ENCODE data around the gene SCCPDH. TPM values are rescaled to one million over a fixed set of nuclear protein-coding genes. Genes with fewer than 3 reads are reported as not detected.

SCCPDH gene
- total and polyA plus RNA-seq, 2 donors (not counting 3 experiments of a cell fraction or from before 2014, with no cell fraction given): 24.4 to 37.5 TPM

DNA sequence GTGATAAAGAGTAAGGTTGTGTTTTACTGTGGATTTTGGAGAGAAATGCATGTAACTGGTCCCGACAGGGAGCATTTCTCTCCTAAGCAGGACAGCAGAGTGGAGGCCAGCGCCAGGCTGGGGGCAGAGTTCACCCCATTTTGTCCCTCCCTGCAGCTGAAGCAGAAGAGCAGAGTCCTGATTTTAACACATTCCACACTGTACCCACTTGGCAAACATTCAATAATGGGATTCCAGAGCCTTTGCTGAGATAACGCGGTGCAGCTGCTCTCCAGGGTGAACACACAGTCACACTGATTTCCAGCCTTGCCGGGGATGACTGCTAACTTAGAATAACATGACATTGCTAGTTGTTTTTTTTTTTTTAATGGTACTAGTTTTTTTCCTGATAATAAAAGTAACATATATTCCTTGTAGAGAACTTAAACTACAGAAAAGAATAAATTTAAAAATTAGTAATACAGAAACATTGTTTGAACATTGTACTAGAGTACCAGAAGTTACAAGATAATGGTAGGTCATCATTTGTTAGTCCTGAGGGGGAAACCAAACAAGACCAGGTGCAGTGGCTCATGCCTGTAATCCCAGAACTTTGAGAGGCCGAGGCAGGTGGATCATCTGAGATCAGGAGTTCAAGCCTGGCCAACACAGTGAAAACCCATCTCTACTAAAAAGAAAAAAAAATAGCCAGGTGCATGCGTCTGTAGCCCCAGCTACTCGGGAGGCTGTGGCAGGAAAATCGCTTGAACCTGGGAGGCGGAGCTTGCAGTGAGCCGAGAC lies 77.2 kb downstream of the SCCPDH start:
- Histone ChIP-seq H4K20me1 (replicated peaks; ENCODE audit: control insufficient read depth, extremely low read depth, insufficient read depth, low read length) (no peaks in the 10 kb centered on the region), H2AFZ (ENCODE audit: low read depth, low read length) (no peak overlapping the region), H3K4me3 (replicated peaks in 1 of 3; ENCODE audit: insufficient read depth in 1 of 3, low read depth in 1 of 3, low read length in 3 of 3) (no peak overlapping the region), H3K4me2 (ENCODE audit: insufficient read depth, low read length) (no peak overlapping the region), H3K9me1 (replicated peaks; ENCODE audit: control insufficient read depth, extremely low read depth, insufficient read depth, low read length) (no peaks in the 10 kb centered on the region), H3K9me3 (replicated peaks; ENCODE audit: control insufficient read depth, insufficient read depth, low read length) (no peaks in the 10 kb centered on the region), H3K9ac (replicated peaks; ENCODE audit: extremely low read depth, insufficient read depth, low read length) (no peak overlapping the region), H3K79me2 (ENCODE audit: control insufficient read depth, insufficient read depth, low read length) (no peaks in the 10 kb centered on the region), H3K27me3 (ENCODE audit: control insufficient read depth in 2 of 2, insufficient read depth in 2 of 2, low read length in 2 of 2) (peaks cover 0 to 2% of the 10 kb centered on the region in 2 experiments), H3K36me3 (ENCODE audit: control insufficient read depth in 2 of 2, extremely low read depth in 1 of 2, insufficient read depth in 2 of 2, low read length in 2 of 2) (no peaks in the 10 kb centered on the region), H3K27ac (ENCODE audit: insufficient read depth, low read depth, low read length) (no peak overlapping the region), H3K4me1 (ENCODE audit: control insufficient read depth, extremely low read depth, insufficient read depth, low read length) (no peaks in the 10 kb centered on the region)
- POLR2A ChIA-PET: no interaction called here
- BruUV-seq (replicated peaks): no TSS peak
- dilution Hi-C loops (cut with MboI; ENCODE audit: extremely low pct_ligation_motif_present, low sequenced_read_pairs): no loop called here
- DNase-seq (ENCODE audit: low read depth, low spot score) (no peak), FAIRE-seq (no peak)
- CTCF ChIA-PET: interaction anchor here (0.7 kb wide), 1 partner anchor 307 kb away, joined by 3 read pairs; no protein-coding TSS in a partner anchor
- TF ChIP-seq FOS (IDR thresholded peaks at IDR 0.05; ENCODE audit: borderline replicate concordance, insufficient read depth, low read length) (no peak), JUN (IDR thresholded peaks at IDR 0.05; ENCODE audit: borderline replicate concordance, insufficient read depth, insufficient read length, low read depth) (no peak), POLR2AphosphoS5 (IDR thresholded peaks at IDR 0.05; ENCODE audit: insufficient read depth, low read depth, low read length) (no peak), EZH2 (IDR thresholded peaks at IDR 0.05; ENCODE audit: borderline replicate concordance, low read depth, low read length, severe bottlenecking) (no peak), POLR2A (IDR thresholded peaks at IDR 0.05; ENCODE audit: low read depth, low read length) (no peak), MYC (IDR thresholded peaks at IDR 0.05; ENCODE audit: low read depth, low read length) (no peak), GATA2 (IDR thresholded peaks at IDR 0.05; ENCODE audit: insufficient read depth, insufficient read length, low read depth, low read length) (no peak)
- TF ChIP-seq, protein P1, sequence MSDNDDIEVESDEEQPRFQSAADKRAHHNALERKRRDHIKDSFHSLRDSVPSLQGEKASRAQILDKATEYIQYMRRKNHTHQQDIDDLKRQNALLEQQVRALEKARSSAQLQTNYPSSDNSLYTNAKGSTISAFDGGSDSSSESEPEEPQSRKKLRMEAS (IDR thresholded peaks at IDR 0.05; ENCODE audit: insufficient read depth, insufficient read length): no peak
- TF ChIP-seq, protein P2, sequence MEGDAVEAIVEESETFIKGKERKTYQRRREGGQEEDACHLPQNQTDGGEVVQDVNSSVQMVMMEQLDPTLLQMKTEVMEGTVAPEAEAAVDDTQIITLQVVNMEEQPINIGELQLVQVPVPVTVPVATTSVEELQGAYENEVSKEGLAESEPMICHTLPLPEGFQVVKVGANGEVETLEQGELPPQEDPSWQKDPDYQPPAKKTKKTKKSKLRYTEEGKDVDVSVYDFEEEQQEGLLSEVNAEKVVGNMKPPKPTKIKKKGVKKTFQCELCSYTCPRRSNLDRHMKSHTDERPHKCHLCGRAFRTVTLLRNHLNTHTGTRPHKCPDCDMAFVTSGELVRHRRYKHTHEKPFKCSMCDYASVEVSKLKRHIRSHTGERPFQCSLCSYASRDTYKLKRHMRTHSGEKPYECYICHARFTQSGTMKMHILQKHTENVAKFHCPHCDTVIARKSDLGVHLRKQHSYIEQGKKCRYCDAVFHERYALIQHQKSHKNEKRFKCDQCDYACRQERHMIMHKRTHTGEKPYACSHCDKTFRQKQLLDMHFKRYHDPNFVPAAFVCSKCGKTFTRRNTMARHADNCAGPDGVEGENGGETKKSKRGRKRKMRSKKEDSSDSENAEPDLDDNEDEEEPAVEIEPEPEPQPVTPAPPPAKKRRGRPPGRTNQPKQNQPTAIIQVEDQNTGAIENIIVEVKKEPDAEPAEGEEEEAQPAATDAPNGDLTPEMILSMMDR (IDR thresholded peaks at IDR 0.05; ENCODE audit: extremely low read depth in 1 of 2, insufficient read depth in 1 of 2, low read depth in 1 of 2, low read length in 2 of 2): no peak
- intact Hi-C loops (cut with micrococcal nuclease): no loop called here
